Lung (tissue), 12 donors: Measurements from ENCODE around the gene CREB5. TPM values are rescaled to one million over a fixed set of nuclear protein-coding genes. Genes with fewer than 3 reads are reported as not detected.

Experiments used
- ATAC-seq: fragments of 200-7000 bp; cut with Tn5 transposase; one replicate; pipeline ENCODE4 v1.9.1; 2020; ENCODE audit warnings: moderate number of reproducible peaks; ENCODE audit not compliant: insufficient read depth, low FRiP score
- DNase-seq, 3 donors: peaks; one replicate each; pipeline ENCODE4 v3.0.0-alpha.2; 2013 to 2017
- H3K27ac ChIP-seq, 2 donors: one replicate each; pipeline ENCODE4 v1.5.1; 2013; ENCODE audit warnings: mild to moderate bottlenecking in 2 of 2, moderate library complexity in 2 of 2, control low read depth in 1 of 2, inconsistent platforms in 1 of 2, low read depth in 1 of 2, low read length in 1 of 2
- H3K27me3 ChIP-seq, 3 donors: one replicate each; pipeline ENCODE4 v1.5.1; 2013; ENCODE audit warnings: low read length in 2 of 3; ENCODE audit not compliant: control insufficient read depth in 3 of 3, insufficient read depth in 3 of 3
- H3K36me3 ChIP-seq, 4 donors: one replicate each; pipeline ENCODE4 v1.5.1; 2013; ENCODE audit warnings: low read length in 4 of 4, mild to moderate bottlenecking in 1 of 4, moderate library complexity in 1 of 4; ENCODE audit not compliant: control insufficient read depth in 4 of 4, insufficient read depth in 4 of 4
- H3K4me1 ChIP-seq, 5 donors: one replicate each; pipeline ENCODE4 v1.5.1; 2013; ENCODE audit warnings: low read length in 5 of 5, mild to moderate bottlenecking in 2 of 5, moderate library complexity in 1 of 5; ENCODE audit not compliant: control insufficient read depth in 5 of 5, insufficient read depth in 5 of 5
- H3K4me3 ChIP-seq: one replicate; pipeline ENCODE4 v1.5.1; 2013; ENCODE audit warnings: mild to moderate bottlenecking, control low read depth, moderate library complexity
- H3K9ac ChIP-seq, 2 donors: one replicate each; pipeline ENCODE4 v1.5.1; 2013; ENCODE audit warnings: low read length in 2 of 2, control low read depth in 1 of 2; ENCODE audit not compliant: insufficient read depth in 1 of 2
- H3K9me3 ChIP-seq, 4 donors: one replicate each; pipeline ENCODE4 v1.5.1; 2013; ENCODE audit warnings: low read length in 3 of 4, mild to moderate bottlenecking in 1 of 4, moderate library complexity in 1 of 4; ENCODE audit not compliant: control insufficient read depth in 4 of 4, insufficient read depth in 3 of 4
- WGBS, 2 donors: extraction: QIAGEN DNeasy Blood & Tissue Kit; methylation state at CpG; one replicate each; pipeline ENCODE4 v1.1.7; 2013; 5-methylcytosine and 5-hydroxymethylcytosine counted together
- polyA plus RNA-seq, 2 donors: library from polyadenylated mRNA; stranded (reverse); fragments of 200-250 nt; gene quantifications; one replicate each; pipeline ENCODE4 v1.2.1, GENCODE V29; 2013
- total RNA-seq, 2 donors: library from RNA; depleted of rRNA in 1 of 2; stranded (reverse); fragments of >200 nt in 1 of 2; gene quantifications; one replicate each; pipeline ENCODE4 v1.2.1, GENCODE V29; 2014 to 2021
- TF ChIP-seq, protein P1 (sequence below): IDR thresholded peaks from 2 replicates; pipeline ENCODE4 v1.5.1; 2012; ENCODE audit warnings: mild to moderate bottlenecking; ENCODE audit errors: control extremely low read depth, extremely low read depth
- donor health status: control.
- donor health status: control.
- donor health status: Bipolar disorder and iron deficiency.
- donor health status: healthy.
- donor health status: DM: yes; HTN: yes; CAD: no.

CREB5 gene
- total and polyA plus RNA-seq, 4 donors: 2.7 to 23.1 (median 9.6) TPM

DNA sequence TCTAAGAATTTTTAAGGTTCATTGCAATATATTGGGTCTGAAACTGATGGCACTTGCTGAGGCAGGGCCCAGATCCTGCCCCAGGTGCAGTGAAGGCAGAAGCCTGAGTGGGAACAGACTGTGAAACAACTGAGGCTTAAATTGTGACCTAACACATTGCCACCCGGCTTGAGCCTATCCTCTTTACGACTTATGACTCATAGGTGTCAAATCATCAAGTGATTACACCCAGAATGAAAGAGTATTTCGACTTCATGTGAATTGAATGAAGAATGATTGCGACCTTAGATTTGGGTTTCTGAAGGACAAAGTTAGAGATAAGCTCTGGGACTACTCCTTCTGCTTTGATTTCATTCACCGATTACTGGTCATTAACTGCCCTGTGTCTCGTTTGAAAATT lies 200.9 kb downstream of the CREB5 start:
- no peaks in the 10 kb centered on the region for H3K36me3 ChIP-seq
- no peak for DNase-seq
- H3K9ac ChIP-seq: no peak overlapping the region
- no peaks in the 10 kb centered on the region for H3K9me3 ChIP-seq
- ATAC-seq: no peak
- no peak overlapping the region for H3K27ac ChIP-seq
- H3K4me3 ChIP-seq: no peak overlapping the region
- H3K27me3 ChIP-seq: no peaks in the 10 kb centered on the region
- peaks cover 0 to 15% (median 5%) of the 10 kb centered on the region in 5 donors for H3K4me1 ChIP-seq
- 91 to 94% methylated on average over 6 of the region's 6 CpGs for WGBS, 2 donors
- TF ChIP-seq, protein P1, sequence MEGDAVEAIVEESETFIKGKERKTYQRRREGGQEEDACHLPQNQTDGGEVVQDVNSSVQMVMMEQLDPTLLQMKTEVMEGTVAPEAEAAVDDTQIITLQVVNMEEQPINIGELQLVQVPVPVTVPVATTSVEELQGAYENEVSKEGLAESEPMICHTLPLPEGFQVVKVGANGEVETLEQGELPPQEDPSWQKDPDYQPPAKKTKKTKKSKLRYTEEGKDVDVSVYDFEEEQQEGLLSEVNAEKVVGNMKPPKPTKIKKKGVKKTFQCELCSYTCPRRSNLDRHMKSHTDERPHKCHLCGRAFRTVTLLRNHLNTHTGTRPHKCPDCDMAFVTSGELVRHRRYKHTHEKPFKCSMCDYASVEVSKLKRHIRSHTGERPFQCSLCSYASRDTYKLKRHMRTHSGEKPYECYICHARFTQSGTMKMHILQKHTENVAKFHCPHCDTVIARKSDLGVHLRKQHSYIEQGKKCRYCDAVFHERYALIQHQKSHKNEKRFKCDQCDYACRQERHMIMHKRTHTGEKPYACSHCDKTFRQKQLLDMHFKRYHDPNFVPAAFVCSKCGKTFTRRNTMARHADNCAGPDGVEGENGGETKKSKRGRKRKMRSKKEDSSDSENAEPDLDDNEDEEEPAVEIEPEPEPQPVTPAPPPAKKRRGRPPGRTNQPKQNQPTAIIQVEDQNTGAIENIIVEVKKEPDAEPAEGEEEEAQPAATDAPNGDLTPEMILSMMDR: no peak

GRCh38 chr7:28615091-28615490 lies 202.8 kb downstream of the CREB5 start:
- Histone ChIP-seq H3K9me3 (no peaks in the 10 kb centered on the region), H3K36me3 (no peaks in the 10 kb centered on the region), H3K9ac (no peak overlapping the region), H3K4me1 (peaks cover 0 to 22% (median 1%) of the 10 kb centered on the region in 5 donors), H3K27ac (no peak overlapping the region), H3K4me3 (no peak overlapping the region), H3K27me3 (no peaks in the 10 kb centered on the region)
- DNase-seq (no peak), ATAC-seq (no peak)
- WGBS, 2 donors: 86 to 95% methylated on average over 4 of the region's 4 CpGs
- TF ChIP-seq, protein P1: no peak

DNA sequence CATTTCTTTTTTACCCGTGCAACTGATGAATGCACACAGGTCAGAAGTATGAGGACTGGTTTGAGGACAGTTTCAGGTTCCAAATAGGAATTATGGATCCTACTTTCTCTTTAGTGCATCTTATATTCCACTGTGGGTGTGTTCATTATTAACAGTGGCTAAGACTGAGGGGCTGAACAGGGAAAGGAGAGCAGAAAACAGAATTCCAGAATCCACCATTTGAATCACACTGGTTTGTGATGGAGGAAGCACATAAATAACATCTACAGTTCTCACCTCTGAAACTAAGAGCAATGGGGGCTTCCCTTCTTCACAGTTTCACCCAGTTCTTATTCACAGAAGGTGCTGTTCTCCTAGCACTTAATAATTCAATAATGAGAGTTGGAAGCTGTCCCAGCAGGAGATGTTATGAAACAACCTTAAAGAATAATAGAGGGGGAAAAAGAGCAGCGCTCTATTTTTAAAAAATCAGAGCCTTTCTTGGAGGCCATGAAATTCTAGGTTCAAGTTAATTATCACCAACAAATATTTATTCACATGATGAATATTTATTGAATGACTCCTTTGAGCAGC lies 205.1 kb downstream of the CREB5 start:
- TF ChIP-seq, protein P1: no peak
- ATAC-seq (no peak), DNase-seq (peak in 2 of 3 donors; percentile 67 to 71)
- Histone ChIP-seq H3K36me3 (no peaks in the 10 kb centered on the region), H3K27ac (no peak overlapping the region), H3K4me3 (no peak overlapping the region), H3K27me3 (no peaks in the 10 kb centered on the region), H3K9me3 (no peaks in the 10 kb centered on the region), H3K4me1 (peaks cover 0 to 22% (median 7%) of the 10 kb centered on the region in 5 donors), H3K9ac (no peak overlapping the region)
- 83 to 92% methylated on average over 2 of the region's 2 CpGs for WGBS, 2 donors

DNA sequence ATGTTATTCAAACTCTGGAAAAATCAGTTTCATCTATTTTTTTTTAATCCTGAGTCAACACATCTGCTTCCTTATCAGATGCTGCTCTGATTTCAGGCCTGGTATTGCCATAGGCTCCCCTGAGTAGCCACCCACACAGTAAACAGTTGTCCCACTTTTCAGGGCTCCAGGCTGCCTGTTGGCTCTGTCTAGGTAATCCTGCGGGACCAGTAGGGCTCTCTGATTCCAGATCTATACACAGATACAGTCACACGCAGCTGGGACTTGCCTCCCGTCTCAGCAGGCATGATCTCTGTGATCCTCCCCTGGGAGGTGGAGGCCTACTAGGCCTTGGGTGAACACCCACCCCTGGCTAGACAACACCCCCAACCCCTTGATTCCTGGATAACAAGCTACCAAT lies 206.1 kb downstream of the CREB5 start:
- Histone ChIP-seq H3K9me3 (no peaks in the 10 kb centered on the region), H3K27ac (no peak overlapping the region), H3K4me3 (no peak overlapping the region), H3K27me3 (no peaks in the 10 kb centered on the region), H3K4me1 (peaks cover 0 to 25% (median 7%) of the 10 kb centered on the region in 5 donors), H3K36me3 (no peaks in the 10 kb centered on the region), H3K9ac (no peak overlapping the region)
- TF ChIP-seq, protein P1: no peak
- DNase-seq: no peak
- no peak for ATAC-seq
- 89 to 94% methylated on average over 3 of the region's 3 CpGs for WGBS, 2 donors
